NCI-H2196 treated with DMSO at 0.1 percent for 48 hours (cell line): ENCODE measurements around the gene UACA.
"Not testable (repeated sequence)": the region's sequence is repeated elsewhere in the genome, so short reads cannot be mapped to it uniquely, and the experiment has no call there.

Experiments used
- DNase-seq: peaks from one replicate; lab custom pipeline; 2025; ENCODE audit not compliant: unreplicated experiment; lab: John Stamatoyannopoulos, UW

Gene UACA

DNA sequence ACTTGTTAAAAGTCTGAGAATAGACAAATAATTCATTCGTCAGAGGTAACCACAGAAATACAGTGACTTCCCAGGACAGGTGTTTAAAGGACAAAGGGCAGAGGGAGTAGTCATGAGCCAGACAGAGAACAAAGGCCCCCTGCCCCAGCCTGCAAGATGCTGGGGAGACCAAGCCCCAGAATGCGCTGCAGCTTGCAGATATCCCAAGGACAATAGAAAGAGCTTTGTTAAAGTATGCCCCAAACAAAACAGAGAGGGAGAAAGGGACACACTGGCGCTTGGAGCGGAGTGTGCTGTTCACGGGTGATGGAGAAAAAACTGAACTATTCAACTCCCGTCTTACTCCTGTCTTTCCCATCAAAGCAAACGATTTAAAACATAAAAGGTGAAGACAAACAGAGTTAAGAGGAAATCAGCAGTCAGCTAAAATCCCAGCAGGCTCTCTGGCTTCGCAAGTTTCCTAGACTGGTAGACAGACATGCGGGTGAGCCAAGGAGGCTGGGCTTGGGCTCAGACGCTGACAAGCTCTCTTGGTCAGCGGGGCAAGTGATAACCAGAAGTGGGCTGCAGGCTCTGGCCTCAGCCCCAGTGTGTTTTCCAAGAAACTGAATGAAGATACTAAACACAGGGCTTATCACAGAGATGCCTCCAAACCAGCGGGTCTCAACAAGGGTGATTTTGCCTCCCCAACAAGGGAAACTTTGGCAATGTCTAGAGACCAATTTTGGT lies 130.1 kb downstream of the UACA start:
- DNase-seq: no peak

DNA sequence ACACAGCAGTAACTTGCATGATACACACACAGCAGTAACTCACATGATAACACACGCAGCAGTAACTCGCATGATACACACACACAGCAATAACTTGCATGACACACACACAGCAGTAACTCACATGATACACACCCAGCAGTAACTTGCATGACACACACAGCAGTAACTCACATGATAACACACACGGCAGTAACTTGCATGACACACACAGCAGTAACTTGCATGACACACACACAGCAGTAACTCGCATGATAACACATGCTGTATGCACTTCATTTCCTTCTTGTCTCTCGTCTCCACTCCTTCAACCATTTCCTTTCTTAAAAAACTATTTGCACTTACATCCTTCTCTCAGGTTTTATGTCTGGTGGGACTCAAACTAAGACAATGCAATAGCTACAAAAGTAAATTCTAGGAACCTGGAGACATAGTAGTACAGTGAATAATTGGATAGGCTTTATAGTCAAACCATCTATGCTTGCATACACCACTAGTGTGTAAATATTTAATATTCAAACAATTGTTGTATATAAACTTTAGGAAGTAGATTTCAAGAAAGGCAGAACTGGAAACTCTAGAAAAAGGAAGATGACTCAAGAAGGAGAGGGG lies 130.8 kb downstream of the UACA start:
- DNase-seq: no peak

DNA sequence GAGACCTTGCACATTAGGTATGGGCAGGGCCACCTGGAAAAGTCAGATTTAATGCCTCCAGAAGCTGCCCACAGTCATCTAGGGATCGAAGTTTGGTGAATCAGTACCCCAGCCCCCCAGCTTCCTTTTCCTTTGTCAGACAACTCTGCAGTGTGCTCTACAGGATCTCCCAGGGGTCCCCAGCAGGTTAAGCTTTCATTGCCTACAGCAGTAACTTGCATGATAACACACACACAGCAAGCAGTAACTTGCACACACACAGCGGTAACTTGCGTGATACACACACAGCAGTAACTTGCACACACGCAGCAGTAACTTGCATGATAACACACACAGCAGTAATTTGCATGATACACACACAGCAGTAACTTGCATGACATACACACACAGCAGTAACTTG lies 131.3 kb downstream of the UACA start:
- no peak for DNase-seq

DNA sequence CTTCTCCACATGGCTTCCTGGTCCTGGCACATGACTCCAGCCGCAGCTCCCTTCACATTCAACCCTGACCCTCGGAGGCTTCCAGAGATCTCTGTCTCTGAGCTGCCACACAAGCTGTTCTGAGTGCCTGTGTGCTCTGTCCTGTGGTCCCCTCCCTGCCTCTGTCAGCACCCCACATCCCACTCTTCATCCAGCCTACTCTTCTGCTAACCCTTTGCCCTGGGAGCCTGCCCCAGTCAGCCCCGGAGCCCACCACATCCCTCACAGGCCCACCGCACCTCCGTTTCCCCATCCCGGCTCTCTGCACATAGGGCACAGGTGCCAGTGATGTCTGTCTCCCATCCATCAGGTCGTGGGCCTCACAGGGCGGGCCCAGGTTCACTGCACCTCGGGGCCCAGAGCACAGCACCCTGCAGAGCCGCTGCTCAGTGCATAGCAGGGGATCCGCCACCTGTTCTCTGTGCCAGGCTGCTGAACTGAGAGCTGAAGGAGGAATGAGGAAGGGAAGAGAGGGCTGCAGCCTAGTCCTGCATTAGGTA lies 133.6 kb downstream of the UACA start:
- no peak for DNase-seq

DNA sequence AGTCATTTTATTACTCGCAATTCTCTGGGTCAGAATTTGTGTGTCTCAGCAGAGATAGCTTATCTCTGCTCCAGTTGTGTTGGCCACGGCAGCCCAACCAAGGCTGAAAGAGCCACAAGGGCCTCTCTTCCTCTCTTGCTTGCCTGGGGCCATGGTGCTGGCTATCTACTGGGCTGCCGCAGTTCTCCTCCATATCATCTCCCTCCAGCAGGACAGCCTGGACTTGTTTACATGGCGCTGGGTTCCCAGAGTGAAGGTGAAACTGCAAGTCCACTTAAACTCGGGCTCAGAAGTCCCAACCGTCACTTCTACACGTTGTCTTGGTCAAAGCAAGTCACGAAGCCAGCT lies 134.8 kb downstream of the UACA start:
- DNase-seq: no peak

GRCh38 chr15:70627734-70628548 lies 135.4 kb downstream of the UACA start:
- DNase-seq: no peak

DNA sequence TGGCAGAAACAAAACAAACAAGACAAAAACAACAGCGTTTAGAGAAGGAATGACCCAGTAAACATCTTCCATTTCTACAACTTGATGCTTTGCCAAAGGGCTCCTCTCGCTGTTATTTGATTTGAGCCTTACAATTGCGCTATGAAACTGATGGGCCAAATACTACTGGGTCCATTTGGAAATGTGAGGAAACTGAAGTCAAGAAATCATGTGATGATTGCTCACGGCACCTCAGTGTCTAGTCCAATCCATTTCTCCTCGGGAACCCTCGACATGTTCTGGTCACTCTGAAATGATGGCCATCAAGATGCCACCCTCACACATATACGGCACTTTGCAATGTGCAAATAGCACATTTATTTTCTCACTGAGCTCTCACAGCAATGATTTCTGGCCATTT lies 136.0 kb downstream of the UACA start:
- DNase-seq: no peak

- DNase-seq: no peak
These were observed 137.9 kb downstream of the UACA start for GRCh38 chr15:70625438-70625837.

DNA sequence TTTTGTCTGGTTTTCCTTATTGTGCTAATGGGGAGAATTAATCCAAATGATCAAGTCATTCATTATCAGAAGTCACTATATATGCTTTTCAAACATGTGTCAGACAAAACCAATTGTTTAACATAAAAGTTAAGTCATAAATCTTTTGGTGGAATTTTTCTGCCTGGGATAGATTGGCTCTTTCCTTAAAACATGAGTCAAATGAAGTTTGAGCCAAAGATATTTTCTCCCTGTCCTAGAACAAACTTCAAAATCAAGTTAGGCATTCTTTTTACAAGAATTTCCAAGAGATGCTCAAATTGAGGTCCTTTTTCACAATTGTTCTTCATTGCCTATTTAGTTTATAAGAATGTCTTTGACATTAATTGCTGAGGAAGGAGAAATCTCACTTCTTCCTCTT lies 138.3 kb downstream of the UACA start:
- no peak for DNase-seq

DNA sequence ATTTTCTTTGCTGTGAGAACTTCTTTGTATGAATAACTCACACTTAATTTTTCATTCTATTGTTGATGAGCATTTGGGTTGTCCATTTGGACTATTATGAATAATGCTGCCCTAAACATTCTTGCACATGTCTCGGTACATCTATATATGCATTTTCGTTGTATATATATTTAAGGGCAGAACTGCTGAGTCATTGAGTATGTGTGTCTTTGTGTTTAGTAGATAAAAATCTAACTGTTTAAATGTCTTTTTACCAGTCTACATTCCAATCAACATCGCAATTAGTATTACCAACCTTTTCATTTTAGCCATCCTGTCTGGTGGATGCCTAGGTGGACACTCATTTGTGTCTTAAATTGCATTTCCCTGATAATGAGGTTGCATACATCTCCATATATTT lies 144.4 kb downstream of the UACA start:
- no peak for DNase-seq

- DNase-seq: no peak
These were observed 145.5 kb downstream of the UACA start for GRCh38 chr15:70617911-70618287.

GRCh38 chr15:70617076-70617910 lies 146.1 kb downstream of the UACA start:
- DNase-seq: peak; percentile 15

GRCh38 chr15:70616311-70616756 lies 147.0 kb downstream of the UACA start:
- DNase-seq: not testable (repeated sequence)

DNA sequence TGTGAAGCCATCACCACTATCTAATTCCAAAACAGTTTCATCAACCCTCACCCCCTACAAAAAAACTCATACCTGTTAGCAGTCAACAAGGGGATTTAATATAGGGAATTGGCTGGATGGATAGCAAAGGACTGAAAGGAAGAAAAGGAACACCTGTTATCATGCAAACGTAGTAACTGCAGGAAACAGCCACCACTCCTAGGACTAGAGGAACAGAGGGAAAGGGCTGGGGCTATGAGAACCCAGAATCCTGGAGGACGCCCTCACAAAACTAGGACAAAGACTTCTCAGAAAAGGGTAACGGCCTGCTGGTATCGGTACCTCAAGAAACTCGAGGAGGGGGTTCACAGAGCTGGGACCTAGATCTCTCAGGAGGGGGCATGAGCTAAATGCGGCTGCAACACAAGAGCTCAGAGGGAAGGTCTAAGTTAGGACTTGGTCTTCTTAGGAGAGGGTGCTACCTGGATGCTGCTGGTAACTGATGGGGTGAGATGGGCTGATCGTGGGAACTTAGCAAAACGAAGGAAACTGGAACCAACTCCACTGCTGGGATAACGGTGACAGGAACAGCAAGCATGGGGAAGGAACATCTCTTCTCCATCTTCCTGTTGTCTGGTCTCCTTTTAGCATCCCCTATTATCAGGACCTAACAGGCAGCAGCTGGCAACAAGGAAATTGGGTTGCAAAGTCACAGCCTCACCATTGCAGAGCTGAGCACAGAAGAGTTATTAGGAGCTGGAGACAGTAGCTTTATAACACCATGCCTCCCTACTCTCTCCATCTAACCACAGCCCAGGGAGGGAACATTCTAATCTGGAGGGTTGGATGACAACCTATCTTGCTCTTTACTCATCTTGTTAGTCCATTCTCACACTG lies 147.7 kb downstream of the UACA start:
- DNase-seq: no peak

GRCh38 chr15:70614221-70614620 lies 149.1 kb downstream of the UACA start:
- no peak for DNase-seq

- DNase-seq: no peak
These were observed 150.1 kb downstream of the UACA start for GRCh38 chr15:70613271-70613670.

GRCh38 chr15:70611286-70611685 lies 152.1 kb downstream of the UACA start:
- no peak for DNase-seq

- DNase-seq: no peak
These were observed 152.8 kb downstream of the UACA start for GRCh38 chr15:70610541-70610940.

GRCh38 chr15:70609889-70610288 lies 153.5 kb downstream of the UACA start:
- DNase-seq: no peak

- no peak for DNase-seq
These were observed 155.2 kb downstream of the UACA start for GRCh38 chr15:70608144-70608543.
